HG02798 (cell line): ENCODE results near the gene ZBTB43.

Experiments used
- ATAC-seq: cut with Tn5 transposase; IDR thresholded peaks from one replicate; pipeline ENCODE4 v1.9.1; 2021; ENCODE audit warnings: mild to moderate bottlenecking; ENCODE audit not compliant: unreplicated experiment, poor library complexity

ZBTB43 gene

GRCh38 chr9:126880947-126881332 lies 76.1 kb downstream of the ZBTB43 start:
- no peak for ATAC-seq

- no peak for ATAC-seq
Measured at GRCh38 chr9:126882746-126883145, 77.9 kb downstream of the ZBTB43 start.

GRCh38 chr9:126883636-126884035 lies 78.8 kb downstream of the ZBTB43 start:
- no peak for ATAC-seq

- ATAC-seq, result no peak
Measured at GRCh38 chr9:126885131-126885641, 80.3 kb downstream of the ZBTB43 start.

GRCh38 chr9:126886034-126886822 lies 81.4 kb downstream of the ZBTB43 start:
- ATAC-seq, result no peak

- ATAC-seq, result no peak
Measured at GRCh38 chr9:126886897-126887296, 82.1 kb downstream of the ZBTB43 start.
